Right renal cortex interstitium (tissue), 3 donors: ENCODE measurements around the gene FAM13A. TPM values are rescaled to one million over a fixed set of nuclear protein-coding genes. Genes with fewer than 3 reads are reported as not detected.
"Not testable (repeated sequence)": the region's sequence is repeated elsewhere in the genome, so short reads cannot be mapped to it uniquely, and the experiment has no call there.

ENCODE experiments used
- DNase-seq, 3 donors: peaks; one replicate each; pipeline ENCODE4 v3.0.0-alpha.2; 2013; ENCODE audit warnings: low read depth in 3 of 3, low spot score in 2 of 3
- polyA plus RNA-seq, 3 donors: library from polyadenylated mRNA; unstranded; fragments of 120-200 nt; gene quantifications; one replicate each; pipeline ENCODE4 v1.2.1, GENCODE V29; 2013; ENCODE audit not compliant: insufficient read length in 3 of 3

FAM13A gene
- polyA plus RNA-seq, 3 donors, result 30.6 to 31.9 (median 31.6) TPM

DNA sequence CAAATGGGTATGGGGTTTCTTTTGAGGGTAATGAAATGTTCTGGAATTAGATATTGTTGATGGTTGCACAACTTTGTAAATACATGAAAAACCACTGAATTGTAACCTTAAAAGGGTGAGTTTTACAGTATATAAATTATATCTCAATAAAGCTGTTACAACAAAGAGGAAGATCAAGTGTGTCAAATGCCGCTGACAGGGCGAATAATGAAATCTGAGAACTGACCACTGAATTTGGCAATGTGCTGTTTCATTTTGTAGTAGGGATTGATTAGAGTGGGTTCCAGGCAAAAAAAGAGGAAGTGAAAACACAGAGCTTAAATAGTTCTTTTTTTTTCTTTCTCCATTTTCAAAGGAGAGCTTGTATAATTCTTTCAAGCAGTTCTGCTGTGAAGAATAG is 198.2 kb downstream of the FAM13A start:
- DNase-seq, result no peak

DNA sequence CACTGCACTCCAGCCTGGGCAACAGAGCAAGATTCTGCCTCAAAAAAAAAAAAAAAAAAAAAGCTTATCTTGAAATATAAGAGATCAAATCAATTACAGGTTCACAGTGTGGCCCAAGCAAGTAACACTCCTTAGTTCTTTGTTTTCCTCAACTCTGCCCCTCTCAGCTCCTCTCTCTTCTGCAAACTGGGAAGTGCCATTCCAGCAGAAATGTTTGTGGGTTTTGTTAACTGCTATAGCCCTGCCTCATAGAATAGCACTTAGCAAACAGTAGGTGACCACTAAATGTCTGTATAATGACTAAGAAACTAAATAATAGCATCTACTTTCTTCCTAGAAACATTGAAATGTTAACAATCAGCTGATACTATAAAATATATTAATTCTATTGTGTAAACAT is 199.4 kb downstream of the FAM13A start:
- DNase-seq, result no peak

DNA sequence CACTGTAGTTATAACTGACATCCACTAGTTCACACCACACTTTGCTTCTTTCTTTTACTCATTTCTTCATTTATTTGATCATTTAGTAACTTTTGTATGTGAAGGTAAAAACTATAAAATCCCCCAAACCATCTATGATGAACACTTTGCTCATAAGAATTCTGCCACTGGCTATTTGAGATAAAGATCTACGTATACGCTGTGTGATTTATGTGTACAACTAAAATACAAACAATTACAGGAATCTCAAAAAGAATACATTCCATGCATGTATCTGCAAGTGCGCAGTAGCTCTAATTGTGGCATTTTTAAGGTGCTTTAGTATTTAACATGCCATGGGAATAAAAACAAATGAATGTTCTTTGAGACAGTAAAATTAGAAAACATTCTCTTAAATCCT is 202.5 kb downstream of the FAM13A start:
- no peak for DNase-seq

- DNase-seq, result not testable (repeated sequence)
These were observed 203.4 kb downstream of the FAM13A start for GRCh38 chr4:88853583-88853982.

GRCh38 chr4:88846206-88846790 is 210.7 kb downstream of the FAM13A start:
- DNase-seq, result no peak

DNA sequence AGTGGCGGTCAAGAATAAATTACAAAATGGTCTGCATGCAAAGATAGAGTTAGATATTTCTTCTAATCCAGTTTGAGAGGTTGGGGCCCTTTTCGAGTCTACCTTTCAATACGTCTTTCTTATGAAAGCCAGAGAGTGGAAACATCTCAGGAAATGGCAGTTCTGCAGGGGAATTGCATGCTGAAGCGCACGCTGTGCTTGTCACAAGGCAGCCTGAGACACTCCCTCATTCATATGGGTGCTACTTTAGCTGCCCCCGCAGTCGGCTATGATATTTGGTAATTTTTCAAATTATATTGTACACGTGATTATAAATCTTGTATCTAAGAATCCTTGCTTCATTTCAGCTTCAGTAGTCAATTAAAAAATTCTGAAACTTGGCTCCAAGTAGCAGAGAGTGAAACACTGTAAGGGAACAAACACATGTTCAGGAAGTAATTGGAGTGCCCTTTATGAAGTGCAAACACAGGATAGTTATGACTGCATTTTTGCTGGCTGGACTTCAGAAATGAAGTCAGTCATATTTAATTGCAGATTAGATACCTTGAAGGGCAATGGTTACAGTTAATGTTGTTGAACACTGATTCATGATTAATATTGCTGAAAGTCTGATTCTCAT is 213.8 kb downstream of the FAM13A start:
- no peak for DNase-seq

DNA sequence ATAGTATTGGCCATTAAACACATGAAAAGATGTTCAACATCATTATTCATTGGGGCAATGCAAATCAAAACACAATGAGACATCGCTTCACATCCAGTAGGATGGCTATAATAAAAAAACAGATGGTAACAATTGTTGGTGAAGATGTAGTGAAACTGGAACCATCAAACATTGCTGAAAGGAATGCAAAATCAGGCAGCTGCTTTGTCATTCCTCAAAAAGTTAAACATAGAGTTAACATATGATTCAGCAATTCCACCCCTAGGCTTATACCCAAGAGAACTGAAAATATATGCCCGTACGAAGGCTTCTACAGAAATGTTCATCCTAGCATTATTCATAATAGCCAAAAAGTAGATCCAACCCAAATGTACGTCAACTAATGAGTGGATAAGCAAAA is 215.3 kb downstream of the FAM13A start:
- no peak for DNase-seq

DNA sequence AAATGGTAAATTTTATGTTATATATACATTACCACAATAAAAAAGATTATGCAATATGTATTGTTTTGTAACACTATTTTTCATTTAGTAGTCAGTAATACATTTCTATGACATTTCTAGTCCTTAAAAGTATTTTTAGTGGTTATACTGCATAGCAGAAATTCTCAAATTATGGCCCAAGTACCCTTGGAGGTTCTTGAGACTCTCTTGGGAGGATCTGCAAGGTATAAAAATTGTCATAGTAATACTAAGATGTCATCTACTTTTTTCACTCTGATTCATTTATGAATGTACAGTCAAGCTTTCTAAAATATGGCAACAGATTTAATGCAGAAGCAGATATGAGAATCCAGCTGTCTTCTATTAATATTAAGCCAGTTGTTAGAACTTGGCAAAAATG is 220.8 kb downstream of the FAM13A start:
- no peak for DNase-seq

DNA sequence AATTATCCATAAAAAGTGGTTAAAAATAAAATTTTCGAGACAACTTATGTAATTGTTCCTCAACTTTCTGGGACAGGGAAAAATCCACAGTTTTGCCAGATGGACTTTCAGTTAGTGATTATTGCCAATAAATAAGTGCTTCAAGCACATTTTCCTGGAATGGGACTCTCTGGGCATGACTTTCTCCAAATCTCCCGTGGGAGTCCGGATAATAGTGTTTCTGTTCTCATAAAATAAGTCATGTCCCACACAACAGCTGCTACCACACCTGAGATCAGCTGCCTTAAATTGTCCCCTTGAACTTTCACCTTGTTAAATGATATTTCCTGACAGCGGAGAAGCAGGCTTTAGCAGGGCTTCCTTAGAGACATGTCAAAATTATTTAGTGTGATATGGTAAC is 226.0 kb downstream of the FAM13A start:
- no peak for DNase-seq

DNA sequence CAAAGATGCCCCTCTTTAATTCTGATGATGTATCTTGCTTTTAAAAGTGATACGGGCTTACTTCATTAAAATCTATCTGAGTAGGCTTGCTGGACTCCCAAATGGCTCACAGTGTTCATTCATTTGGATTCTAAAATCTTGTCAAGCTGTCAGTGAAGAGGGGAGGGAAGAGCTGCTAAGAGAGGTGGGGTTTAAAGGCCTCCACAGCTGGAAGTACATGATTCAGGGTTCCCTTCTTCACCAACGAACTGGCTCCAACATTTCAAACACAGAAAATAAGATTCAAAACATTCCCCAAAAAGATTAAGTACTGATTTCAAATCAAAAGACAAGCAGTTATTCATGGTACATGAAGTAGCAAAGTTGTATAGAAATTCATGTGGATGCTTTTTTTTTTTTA is 226.4 kb downstream of the FAM13A start:
- DNase-seq, result no peak

- DNase-seq, result no peak
These were observed 228.0 kb downstream of the FAM13A start for GRCh38 chr4:88828842-88829571.

GRCh38 chr4:88827442-88827841 is 229.5 kb downstream of the FAM13A start:
- no peak for DNase-seq

DNA sequence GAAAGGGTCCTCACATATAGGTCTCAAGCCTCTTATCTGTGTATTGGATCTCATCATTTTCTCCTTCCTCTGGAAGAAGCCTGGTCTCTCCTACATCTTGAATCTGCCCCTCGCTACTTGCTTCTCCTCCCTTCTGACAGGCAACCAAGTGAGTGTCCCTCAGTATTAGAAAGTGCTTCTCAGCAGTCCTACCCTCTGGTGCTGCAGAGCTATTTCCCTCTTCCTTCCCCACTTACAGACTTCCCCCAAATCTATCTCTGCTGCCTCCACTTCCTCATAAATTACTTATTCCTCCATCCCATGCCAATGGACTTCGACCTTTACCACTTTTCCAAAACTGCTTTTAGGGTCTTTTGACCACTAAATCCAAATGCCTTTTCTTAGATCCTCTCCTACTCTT is 230.2 kb downstream of the FAM13A start:
- no peak for DNase-seq

DNA sequence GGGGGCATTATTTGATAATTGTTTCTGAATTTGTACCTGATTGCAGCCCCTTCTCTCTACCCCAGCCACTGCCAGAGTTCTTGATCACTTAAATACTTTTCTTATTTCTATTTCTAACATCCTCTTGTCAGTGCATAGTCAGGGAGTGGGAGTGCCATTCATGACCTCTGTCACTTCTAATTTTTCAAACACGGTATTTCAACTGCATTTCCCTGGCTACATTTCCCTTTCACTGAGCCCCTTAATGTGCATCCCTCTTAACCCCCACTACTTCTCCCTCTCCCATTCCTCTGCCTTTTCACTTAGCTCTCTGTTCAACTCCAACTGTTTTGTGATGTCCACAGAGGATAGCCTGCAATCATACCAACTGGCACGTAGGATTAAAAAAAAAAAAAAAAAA is 231.1 kb downstream of the FAM13A start:
- no peak for DNase-seq

GRCh38 chr4:88823058-88823919 is 233.7 kb downstream of the FAM13A start:
- peak; percentile 89 to 92 (median 91) for DNase-seq

DNA sequence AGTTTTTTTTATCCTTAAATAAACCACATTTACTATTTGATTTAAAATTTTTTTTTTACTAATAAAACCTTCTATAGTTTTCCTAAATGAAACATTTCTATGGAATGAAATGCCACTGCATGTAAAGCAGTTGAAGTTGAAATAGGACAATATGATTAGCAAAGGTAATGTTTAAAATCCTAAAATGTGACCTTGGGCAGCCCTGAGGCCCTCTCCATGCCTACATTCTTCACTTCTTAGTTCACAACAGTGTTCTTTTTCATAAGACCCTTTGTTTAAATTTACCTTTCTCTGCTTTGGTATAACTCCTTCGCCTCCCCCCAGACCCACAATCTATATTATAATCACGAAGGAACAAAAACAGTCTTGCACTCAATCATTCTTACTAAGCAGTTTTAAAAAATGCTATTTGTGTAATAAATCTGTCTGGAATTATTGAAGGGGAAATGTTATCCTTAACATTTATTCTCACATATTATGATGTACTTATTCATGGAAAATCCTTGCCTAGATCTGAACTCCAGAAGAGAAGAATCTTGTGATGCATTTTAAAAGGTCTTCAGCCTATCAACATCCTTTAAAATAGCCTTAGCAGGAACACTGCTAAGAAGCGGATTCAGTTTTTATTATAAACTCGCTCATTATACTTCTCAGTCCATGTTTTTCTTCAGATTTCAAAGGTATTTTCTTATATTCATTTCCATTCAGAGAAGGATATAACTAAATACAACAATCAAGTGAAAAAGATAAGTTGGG is 234.8 kb downstream of the FAM13A start:
- DNase-seq, result no peak

DNA sequence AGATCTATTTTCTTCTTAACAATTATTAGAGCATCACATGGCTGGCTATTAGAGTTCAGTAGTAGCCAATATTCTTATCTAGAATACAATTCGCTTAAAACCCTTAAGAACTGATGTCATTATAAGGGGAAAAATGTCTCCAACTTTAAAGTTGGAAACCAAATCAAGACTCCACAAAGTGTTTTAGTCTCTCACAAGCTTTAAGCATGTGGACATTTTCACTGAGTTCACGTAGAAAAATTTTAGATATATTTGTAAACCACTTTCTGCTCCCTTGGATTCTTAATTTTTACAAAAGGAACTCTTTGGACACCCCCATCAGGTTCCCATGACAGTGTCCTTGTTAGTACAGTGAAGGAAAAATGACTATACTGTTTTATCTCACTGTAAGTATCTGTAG is 235.5 kb downstream of the FAM13A start:
- no peak for DNase-seq

DNA sequence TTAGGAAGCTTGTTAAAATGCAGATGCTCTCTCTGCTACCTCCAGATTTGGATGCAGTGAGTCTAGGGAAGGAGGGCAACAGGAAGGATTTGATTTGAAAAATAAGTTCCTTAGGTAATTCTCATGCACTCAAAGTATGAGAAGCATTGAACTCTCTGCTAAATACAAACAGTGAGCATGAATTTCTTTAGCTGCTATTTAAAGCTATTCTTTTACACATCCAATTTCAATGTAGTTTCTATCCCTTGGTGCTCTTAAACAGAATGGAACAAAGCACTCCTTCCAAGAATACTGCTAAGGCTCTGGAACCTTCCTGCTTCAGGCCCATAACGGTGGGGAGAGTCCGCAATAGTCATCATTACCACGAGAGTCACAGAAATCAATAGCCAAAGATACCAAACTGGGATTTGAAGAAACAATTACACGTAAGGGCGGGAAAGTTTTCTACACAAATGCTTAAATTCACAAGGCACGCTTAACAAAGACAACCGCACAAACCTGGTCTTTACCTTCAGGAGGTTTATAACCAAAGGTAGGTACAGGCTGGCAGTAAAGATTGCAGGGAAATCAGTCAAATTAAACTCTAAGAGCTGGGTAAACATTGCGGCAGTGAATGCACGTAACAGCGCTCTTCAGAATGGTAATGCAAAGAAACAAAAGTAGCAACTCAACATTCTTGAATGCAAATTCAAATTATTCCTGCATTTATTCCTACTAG is 236.1 kb downstream of the FAM13A start:
- no peak for DNase-seq

GRCh38 chr4:88819818-88820697 is 236.9 kb downstream of the FAM13A start:
- DNase-seq, result no peak
